OCI-LY1 (cell line): ENCODE measurements around the gene PIK3C2B.

Experiments
- EZH2 ChIP-seq: fragments of 200-600 bp; sonication (generic), shearing (Covaris generic); IDR thresholded peaks from 2 replicates; pipeline ENCODE4 v1.8.0; 2017; ENCODE audit warnings: borderline replicate concordance, mixed run types, mild to moderate bottlenecking, antibody characterized with exemption, low read length, moderate library complexity, mixed read lengths
- TF ChIP-seq, protein P1 (sequence below): fragments of 200-600 bp; sonication (generic), shearing (Covaris generic); IDR thresholded peaks from 2 replicates; pipeline ENCODE4 v1.5.1; 2017; ENCODE audit warnings: mild to moderate bottlenecking, antibody characterized with exemption, low read length, moderate library complexity, mixed read lengths

DNA sequence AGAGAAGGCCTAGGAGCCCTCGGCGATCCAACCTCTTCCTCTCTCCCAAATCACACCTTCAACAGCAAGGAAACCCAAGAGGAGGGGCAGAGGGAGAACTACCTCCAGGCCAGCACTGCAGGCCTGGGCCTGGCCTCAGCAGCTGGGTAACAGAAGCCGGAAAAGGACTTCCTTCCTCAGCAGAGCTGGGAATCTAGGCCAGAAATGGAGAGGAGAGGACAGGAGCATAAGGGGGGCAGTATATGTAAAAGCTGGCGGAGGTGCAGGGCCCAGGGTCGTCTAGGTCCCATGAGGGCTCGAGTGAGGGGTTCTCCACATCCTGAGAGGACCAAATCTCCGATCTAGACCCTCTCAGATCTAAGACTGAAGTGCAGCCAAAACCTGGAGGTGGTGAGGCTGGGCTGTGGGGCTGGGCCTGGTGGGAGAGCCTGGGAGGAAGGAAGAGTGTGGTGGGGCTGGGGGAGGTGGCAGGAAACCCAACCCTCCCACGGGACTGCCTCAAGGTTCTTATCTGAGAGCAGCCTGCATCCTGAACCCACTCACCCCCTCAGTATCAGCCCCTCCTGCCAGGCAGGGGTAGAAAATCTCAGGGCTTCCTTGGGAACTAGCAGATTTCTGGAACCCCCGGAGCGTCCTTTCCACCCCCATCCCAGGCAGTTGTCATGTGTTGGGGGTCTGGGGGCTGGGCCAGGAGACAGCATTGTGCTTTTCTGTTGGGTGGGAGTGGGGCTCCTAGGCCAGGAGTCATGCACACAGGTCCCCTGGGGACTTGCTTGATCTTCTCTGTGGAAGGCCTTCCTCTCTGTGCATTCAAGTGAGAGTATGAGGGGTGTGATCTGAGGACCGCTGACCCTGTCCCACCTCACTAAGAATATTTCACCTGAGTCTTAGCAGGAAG lies 33.0 kb downstream of the PIK3C2B start:
- TF ChIP-seq, protein P1, sequence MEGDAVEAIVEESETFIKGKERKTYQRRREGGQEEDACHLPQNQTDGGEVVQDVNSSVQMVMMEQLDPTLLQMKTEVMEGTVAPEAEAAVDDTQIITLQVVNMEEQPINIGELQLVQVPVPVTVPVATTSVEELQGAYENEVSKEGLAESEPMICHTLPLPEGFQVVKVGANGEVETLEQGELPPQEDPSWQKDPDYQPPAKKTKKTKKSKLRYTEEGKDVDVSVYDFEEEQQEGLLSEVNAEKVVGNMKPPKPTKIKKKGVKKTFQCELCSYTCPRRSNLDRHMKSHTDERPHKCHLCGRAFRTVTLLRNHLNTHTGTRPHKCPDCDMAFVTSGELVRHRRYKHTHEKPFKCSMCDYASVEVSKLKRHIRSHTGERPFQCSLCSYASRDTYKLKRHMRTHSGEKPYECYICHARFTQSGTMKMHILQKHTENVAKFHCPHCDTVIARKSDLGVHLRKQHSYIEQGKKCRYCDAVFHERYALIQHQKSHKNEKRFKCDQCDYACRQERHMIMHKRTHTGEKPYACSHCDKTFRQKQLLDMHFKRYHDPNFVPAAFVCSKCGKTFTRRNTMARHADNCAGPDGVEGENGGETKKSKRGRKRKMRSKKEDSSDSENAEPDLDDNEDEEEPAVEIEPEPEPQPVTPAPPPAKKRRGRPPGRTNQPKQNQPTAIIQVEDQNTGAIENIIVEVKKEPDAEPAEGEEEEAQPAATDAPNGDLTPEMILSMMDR = no peak
- TF ChIP-seq EZH2 = no peak
